Suprapubic skin (tissue), 4 donors: ENCODE data around the gene C2CD3. TPM values are rescaled to one million over a fixed set of nuclear protein-coding genes. Genes with fewer than 3 reads are reported as not detected.

Source experiments
- DNase-seq, 2 donors: peaks; one replicate each; pipeline ENCODE4 v3.0.0-alpha.2; 2019; ENCODE audit warnings: low spot score in 2 of 2
- H3K27ac ChIP-seq: fragments of 200-600 bp; sonication (generic); one replicate; pipeline ENCODE4 v1.5.1; 2019
- H3K27me3 ChIP-seq: fragments of 200-600 bp; sonication (generic); one replicate; pipeline ENCODE4 v1.5.1; 2019
- H3K36me3 ChIP-seq: fragments of 200-600 bp; sonication (generic); one replicate; pipeline ENCODE4 v1.5.1; 2019
- H3K4me1 ChIP-seq: fragments of 200-600 bp; sonication (generic); one replicate; pipeline ENCODE4 v1.5.1; 2019
- H3K4me3 ChIP-seq: fragments of 200-600 bp; sonication (generic); one replicate; pipeline ENCODE4 v1.5.1; 2019; ENCODE audit warnings: mild to moderate bottlenecking
- H3K9me3 ChIP-seq: fragments of 200-600 bp; sonication (generic); one replicate; pipeline ENCODE4 v1.5.1; 2019
- EP300 ChIP-seq: sonication (generic); formaldehyde crosslinking; IDR thresholded peaks from one replicate; pipeline ENCODE4 v1.6.1; 2017; ENCODE audit warnings: antibody characterized with exemption
- POLR2A ChIP-seq, 2 donors: fragments of 450-650 bp; IDR thresholded peaks; one replicate each; pipeline ENCODE4 v1.6.1; 2017; ENCODE audit warnings: antibody characterized with exemption in 2 of 2, mild to moderate bottlenecking in 2 of 2, moderate library complexity in 2 of 2
- POLR2AphosphoS5 ChIP-seq, 3 donors: sonication (generic); formaldehyde crosslinking; IDR thresholded peaks; one replicate each; pipeline ENCODE4 v1.6.1; 2017; ENCODE audit warnings: antibody characterized with exemption in 3 of 3
- WGBS: methylation state at CpG from one replicate; pipeline ENCODE4 v1.1.5; 2018; 5-methylcytosine and 5-hydroxymethylcytosine counted together
- total RNA-seq, 4 donors: library from RNA; depleted of rRNA; stranded (reverse); fragments of >200 nt; gene quantifications; one replicate each; pipeline ENCODE4 v1.1.0, GENCODE V29; 2016
- TF ChIP-seq, protein P1 (sequence below), 2 donors: fragments of 200-600 bp in 1 of 2; fragments of 450-650 bp in 1 of 2; sonication (generic) in 1 of 2; IDR thresholded peaks; one replicate each; pipeline ENCODE4 v1.5.1; 2016 to 2019; ENCODE audit warnings: antibody characterized with exemption in 2 of 2, mild to moderate bottlenecking in 1 of 2, moderate library complexity in 1 of 2

Gene C2CD3
- total RNA-seq, 4 donors from 2014 or later, result 16.9 to 41.3 (median 29.2) TPM

GRCh38 chr11:73995731-73996130 lies 175.1 kb downstream of the C2CD3 start:
- no peaks in the 10 kb centered on the region for H3K9me3 ChIP-seq
- no peaks in the 10 kb centered on the region for H3K36me3 ChIP-seq
- TF ChIP-seq, protein P1, sequence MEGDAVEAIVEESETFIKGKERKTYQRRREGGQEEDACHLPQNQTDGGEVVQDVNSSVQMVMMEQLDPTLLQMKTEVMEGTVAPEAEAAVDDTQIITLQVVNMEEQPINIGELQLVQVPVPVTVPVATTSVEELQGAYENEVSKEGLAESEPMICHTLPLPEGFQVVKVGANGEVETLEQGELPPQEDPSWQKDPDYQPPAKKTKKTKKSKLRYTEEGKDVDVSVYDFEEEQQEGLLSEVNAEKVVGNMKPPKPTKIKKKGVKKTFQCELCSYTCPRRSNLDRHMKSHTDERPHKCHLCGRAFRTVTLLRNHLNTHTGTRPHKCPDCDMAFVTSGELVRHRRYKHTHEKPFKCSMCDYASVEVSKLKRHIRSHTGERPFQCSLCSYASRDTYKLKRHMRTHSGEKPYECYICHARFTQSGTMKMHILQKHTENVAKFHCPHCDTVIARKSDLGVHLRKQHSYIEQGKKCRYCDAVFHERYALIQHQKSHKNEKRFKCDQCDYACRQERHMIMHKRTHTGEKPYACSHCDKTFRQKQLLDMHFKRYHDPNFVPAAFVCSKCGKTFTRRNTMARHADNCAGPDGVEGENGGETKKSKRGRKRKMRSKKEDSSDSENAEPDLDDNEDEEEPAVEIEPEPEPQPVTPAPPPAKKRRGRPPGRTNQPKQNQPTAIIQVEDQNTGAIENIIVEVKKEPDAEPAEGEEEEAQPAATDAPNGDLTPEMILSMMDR (IDR thresholded peaks at IDR 0.05), result no peak
- no peak for TF ChIP-seq EP300
- TF ChIP-seq POLR2A (IDR thresholded peaks at IDR 0.05), result no peak
- TF ChIP-seq POLR2AphosphoS5 (IDR thresholded peaks at IDR 0.05), result no peak
- DNase-seq, result no peak
- no peaks in the 10 kb centered on the region for H3K27me3 ChIP-seq
- H3K4me1 ChIP-seq, result no peaks in the 10 kb centered on the region
- H3K27ac ChIP-seq, result no peak overlapping the region
- H3K4me3 ChIP-seq, result no peak overlapping the region
- 79% methylated on average over 2 of the region's 2 CpGs for WGBS

DNA sequence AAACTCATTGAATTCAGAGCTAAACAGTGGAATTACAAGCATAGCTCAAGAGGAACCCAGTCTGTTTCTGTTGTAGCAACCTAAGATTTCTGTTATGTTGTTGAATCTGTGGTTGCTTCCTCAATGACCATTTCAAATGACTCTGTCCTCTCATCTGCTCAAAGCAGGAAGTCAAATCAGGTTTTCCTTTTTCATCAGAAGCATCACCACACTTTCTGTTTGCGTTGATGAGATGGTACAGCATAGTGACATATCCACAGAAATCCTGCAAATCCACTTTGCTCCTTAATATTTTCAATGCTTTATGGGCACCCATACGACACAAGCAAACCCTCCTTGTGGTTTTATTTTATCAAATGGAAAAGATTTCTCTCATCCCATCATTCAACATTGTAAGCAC lies 175.6 kb downstream of the C2CD3 start:
- DNase-seq, result no peak
- H3K27ac ChIP-seq, result no peak overlapping the region
- no peaks in the 10 kb centered on the region for H3K9me3 ChIP-seq
- WGBS, result 83% methylated on average over 2 of the region's 2 CpGs
- no peaks in the 10 kb centered on the region for H3K27me3 ChIP-seq
- H3K4me3 ChIP-seq, result no peak overlapping the region
- no peak for TF ChIP-seq POLR2AphosphoS5 (IDR thresholded peaks at IDR 0.05)
- no peak for TF ChIP-seq POLR2A (IDR thresholded peaks at IDR 0.05)
- TF ChIP-seq, protein P1 (IDR thresholded peaks at IDR 0.05), result no peak
- no peak for TF ChIP-seq EP300
- no peaks in the 10 kb centered on the region for H3K36me3 ChIP-seq
- no peaks in the 10 kb centered on the region for H3K4me1 ChIP-seq

DNA sequence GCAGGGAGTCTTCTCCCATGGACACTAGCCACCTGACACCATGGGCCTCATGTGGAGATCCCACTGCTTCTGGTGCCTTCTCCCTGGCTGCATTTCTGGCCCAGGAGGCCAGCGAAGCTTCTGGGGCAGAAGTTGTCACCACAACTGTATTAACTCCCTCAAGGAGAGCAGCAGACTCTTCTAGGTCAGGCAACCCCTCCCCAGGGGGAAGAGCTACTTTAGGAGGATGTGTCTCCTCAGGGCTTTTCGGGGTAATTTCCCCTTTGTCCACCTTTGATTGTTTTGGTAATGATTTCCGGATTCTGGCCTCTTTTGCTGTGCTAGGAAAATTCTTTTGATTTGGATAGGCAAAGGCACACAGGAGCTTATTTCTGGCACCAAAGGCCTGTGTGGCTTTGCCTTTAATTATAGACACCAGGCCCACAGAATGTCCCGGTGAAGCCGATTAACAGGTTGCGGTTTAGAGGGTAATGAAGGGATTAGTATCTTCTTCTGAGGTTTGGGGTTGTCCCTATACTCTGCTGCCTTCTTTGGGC lies 179.3 kb downstream of the C2CD3 start:
- TF ChIP-seq, protein P1 (IDR thresholded peaks at IDR 0.05), result no peak
- TF ChIP-seq POLR2A (IDR thresholded peaks at IDR 0.05) (no peak), EP300 (no peak), POLR2AphosphoS5 (IDR thresholded peaks at IDR 0.05) (no peak)
- no peaks in the 10 kb centered on the region for H3K36me3 ChIP-seq
- no peaks in the 10 kb centered on the region for H3K9me3 ChIP-seq
- no peaks in the 10 kb centered on the region for H3K27me3 ChIP-seq
- WGBS, result 94% methylated on average over 6 of the region's 6 CpGs
- no peak overlapping the region for H3K27ac ChIP-seq
- H3K4me1 ChIP-seq, result no peaks in the 10 kb centered on the region
- DNase-seq, result peak in 1 of 2 donors; percentile 25
- no peak overlapping the region for H3K4me3 ChIP-seq

DNA sequence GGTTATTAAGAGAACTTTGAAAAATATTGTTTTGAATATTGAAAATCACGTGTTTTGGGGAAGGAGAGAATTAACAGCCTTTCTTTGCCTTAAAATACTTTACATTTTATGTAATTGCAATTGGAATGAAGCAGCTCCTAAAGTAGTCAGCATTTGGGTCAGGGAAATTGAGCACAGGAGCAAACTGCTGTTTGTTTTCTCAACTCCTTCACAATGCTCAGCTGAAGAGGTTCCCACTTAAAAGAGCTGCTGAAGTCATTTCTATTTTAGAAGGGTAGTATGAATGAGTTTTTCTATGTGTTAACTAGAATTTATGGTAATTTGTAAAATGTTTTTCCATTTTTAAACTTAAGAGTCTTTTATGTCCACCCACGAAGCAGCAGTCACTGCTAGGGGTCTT lies 180.1 kb downstream of the C2CD3 start:
- no peak overlapping the region for H3K4me3 ChIP-seq
- no peak for DNase-seq
- WGBS, result 83% methylated on average over 2 of the region's 2 CpGs
- H3K27me3 ChIP-seq, result no peaks in the 10 kb centered on the region
- no peaks in the 10 kb centered on the region for H3K36me3 ChIP-seq
- H3K4me1 ChIP-seq, result no peaks in the 10 kb centered on the region
- no peak for TF ChIP-seq POLR2A (IDR thresholded peaks at IDR 0.05)
- no peak for TF ChIP-seq POLR2AphosphoS5 (IDR thresholded peaks at IDR 0.05)
- TF ChIP-seq, protein P1 (IDR thresholded peaks at IDR 0.05), result no peak
- TF ChIP-seq EP300, result no peak
- no peak overlapping the region for H3K27ac ChIP-seq
- no peaks in the 10 kb centered on the region for H3K9me3 ChIP-seq

DNA sequence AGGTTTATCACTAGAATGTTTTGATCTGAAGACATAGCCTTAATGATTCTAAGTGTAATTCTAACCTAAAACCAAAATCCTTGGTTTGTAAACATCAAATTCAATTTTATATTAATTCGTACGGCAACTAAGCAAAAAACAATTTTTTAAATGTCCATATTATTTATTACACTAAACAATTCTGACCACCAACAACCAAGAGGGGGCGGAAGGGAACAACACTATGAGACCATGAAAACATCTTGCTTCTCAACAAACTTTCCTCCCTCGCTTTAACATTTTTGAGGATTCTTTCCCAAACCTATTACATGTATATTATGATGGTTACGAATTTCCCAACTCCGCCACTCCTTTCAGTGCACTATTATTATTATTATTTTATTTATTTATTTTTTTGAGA lies 181.6 kb downstream of the C2CD3 start:
- no peak overlapping the region for H3K4me3 ChIP-seq

More for the DNA sequence above, 181.6 kb downstream of the C2CD3 start:
- TF ChIP-seq POLR2A (IDR thresholded peaks at IDR 0.05) (no peak), EP300 (no peak), POLR2AphosphoS5 (IDR thresholded peaks at IDR 0.05) (no peak)
- TF ChIP-seq, protein P1 (IDR thresholded peaks at IDR 0.05), result no peak
- no peak overlapping the region for H3K27ac ChIP-seq
- DNase-seq, result no peak
- 94% methylated on average over 6 of the region's 6 CpGs for WGBS
- no peaks in the 10 kb centered on the region for H3K27me3 ChIP-seq
- H3K4me1 ChIP-seq, result peaks cover 2% of the 10 kb centered on the region
- H3K9me3 ChIP-seq, result no peaks in the 10 kb centered on the region
- H3K36me3 ChIP-seq, result no peaks in the 10 kb centered on the region
